ENCODE results near the gene COL26A1. TPM values are rescaled to one million over a fixed set of nuclear protein-coding genes. Genes with fewer than 3 reads are reported as not detected.

Gene COL26A1
- total RNA-seq, 1 experiment from 2014 or later: 0.18 TPM

GRCh38 chr7:101506531-101506930 lies 143.9 kb downstream of the COL26A1 start:
- no peak for DNase-seq (ENCODE audit: low read depth, low spot score)
- in situ Hi-C loops (cut with HindIII; ENCODE audit: low pct_unique_long_range_greater_than_20kb, low sequenced_read_pairs): no loop called here

- no peak for DNase-seq (ENCODE audit: low read depth, low spot score)
- in situ Hi-C loops (cut with HindIII; ENCODE audit: low pct_unique_long_range_greater_than_20kb, low sequenced_read_pairs): no loop called here
Observed at GRCh38 chr7:101507327-101507726, 144.7 kb downstream of the COL26A1 start.

GRCh38 chr7:101507791-101508252 lies 145.1 kb downstream of the COL26A1 start:
- in situ Hi-C loops (cut with HindIII; ENCODE audit: low pct_unique_long_range_greater_than_20kb, low sequenced_read_pairs): no loop called here
- peak; percentile 87 for DNase-seq (ENCODE audit: low read depth, low spot score)

- no peak for DNase-seq (ENCODE audit: low read depth, low spot score)
- in situ Hi-C loops (cut with HindIII; ENCODE audit: low pct_unique_long_range_greater_than_20kb, low sequenced_read_pairs): no loop called here
Observed at GRCh38 chr7:101510297-101510696, 147.6 kb downstream of the COL26A1 start.

GRCh38 chr7:101511965-101512364 lies 149.3 kb downstream of the COL26A1 start:
- no peak for DNase-seq (ENCODE audit: low read depth, low spot score)
- in situ Hi-C loops (cut with HindIII; ENCODE audit: low pct_unique_long_range_greater_than_20kb, low sequenced_read_pairs): no loop called here

GRCh38 chr7:101516851-101517250 lies 154.2 kb downstream of the COL26A1 start:
- in situ Hi-C loops (cut with HindIII; ENCODE audit: low pct_unique_long_range_greater_than_20kb, low sequenced_read_pairs): no loop called here
- no peak for DNase-seq (ENCODE audit: low read depth, low spot score)

- peak; percentile 33 for DNase-seq (ENCODE audit: low read depth, low spot score)
Observed at GRCh38 chr7:101517304-101517703, 154.6 kb downstream of the COL26A1 start.

GRCh38 chr7:101518336-101518735 lies 155.7 kb downstream of the COL26A1 start:
- no peak for DNase-seq (ENCODE audit: low read depth, low spot score)
- in situ Hi-C loops (cut with HindIII; ENCODE audit: low pct_unique_long_range_greater_than_20kb, low sequenced_read_pairs): no loop called here

More at GRCh38 chr7:101517304-101517703, 154.6 kb downstream of the COL26A1 start:
- in situ Hi-C loops (cut with HindIII; ENCODE audit: low pct_unique_long_range_greater_than_20kb, low sequenced_read_pairs): no loop called here

- no peak for DNase-seq (ENCODE audit: low read depth, low spot score)
- in situ Hi-C loops (cut with HindIII; ENCODE audit: low pct_unique_long_range_greater_than_20kb, low sequenced_read_pairs): no loop called here
Observed at GRCh38 chr7:101519324-101520023, 156.8 kb downstream of the COL26A1 start.

- no peak for DNase-seq (ENCODE audit: low read depth, low spot score)
- in situ Hi-C loops (cut with HindIII; ENCODE audit: low pct_unique_long_range_greater_than_20kb, low sequenced_read_pairs): no loop called here
Observed at GRCh38 chr7:101521430-101521925, 158.8 kb downstream of the COL26A1 start.

GRCh38 chr7:101522021-101522420 lies 159.3 kb downstream of the COL26A1 start:
- no peak for DNase-seq (ENCODE audit: low read depth, low spot score)
- in situ Hi-C loops (cut with HindIII; ENCODE audit: low pct_unique_long_range_greater_than_20kb, low sequenced_read_pairs): no loop called here

GRCh38 chr7:101527844-101528667 lies 165.4 kb downstream of the COL26A1 start:
- in situ Hi-C loops (cut with HindIII; ENCODE audit: low pct_unique_long_range_greater_than_20kb, low sequenced_read_pairs): no loop called here
- DNase-seq (ENCODE audit: low read depth, low spot score): no peak

- no peak for DNase-seq (ENCODE audit: low read depth, low spot score)
- in situ Hi-C loops (cut with HindIII; ENCODE audit: low pct_unique_long_range_greater_than_20kb, low sequenced_read_pairs): no loop called here
Observed at GRCh38 chr7:101529560-101529959, 166.9 kb downstream of the COL26A1 start.

- DNase-seq (ENCODE audit: low read depth, low spot score): peak; percentile 24
- in situ Hi-C loops (cut with HindIII; ENCODE audit: low pct_unique_long_range_greater_than_20kb, low sequenced_read_pairs): no loop called here
Observed at GRCh38 chr7:101531726-101532357, 169.2 kb downstream of the COL26A1 start.

GRCh38 chr7:101532400-101533102 lies 169.9 kb downstream of the COL26A1 start:
- no peak for DNase-seq (ENCODE audit: low read depth, low spot score)
- in situ Hi-C loops (cut with HindIII; ENCODE audit: low pct_unique_long_range_greater_than_20kb, low sequenced_read_pairs): no loop called here

GRCh38 chr7:101533103-101533465 lies 170.4 kb downstream of the COL26A1 start:
- in situ Hi-C loops (cut with HindIII; ENCODE audit: low pct_unique_long_range_greater_than_20kb, low sequenced_read_pairs): no loop called here

GRCh38 chr7:101534015-101534803 lies 171.5 kb downstream of the COL26A1 start:
- in situ Hi-C loops (cut with HindIII; ENCODE audit: low pct_unique_long_range_greater_than_20kb, low sequenced_read_pairs): no loop called here
- no peak for DNase-seq (ENCODE audit: low read depth, low spot score)

More at GRCh38 chr7:101533103-101533465, 170.4 kb downstream of the COL26A1 start:
- DNase-seq (ENCODE audit: low read depth, low spot score): no peak

Data from SK-MEL-5 (cell line).